PC-3 (cell line): Measurements from ENCODE around the gene KYAT1. TPM values are rescaled to one million over a fixed set of nuclear protein-coding genes. Genes with fewer than 3 reads are reported as not detected.
"Not testable (repeated sequence)": the region's sequence is repeated elsewhere in the genome, so short reads cannot be mapped to it uniquely, and the experiment has no call there.

Experiments used
- ATAC-seq: fragments of 200-7000 bp; cut with Tn5 transposase; 2 replicates; pipeline ENCODE4 v1.9.1; 2020; ENCODE audit warnings: mild to moderate bottlenecking, moderate library complexity
- BruUV-seq: library from RNA; stranded (reverse); fragments of 400-500 nt; replicated peaks from 2 replicates; lab custom pipeline; 2021; lab: Mats Ljungman, UMichigan
- CTCF ChIA-PET: fragments of 300-600 bp; sonication (Branson Sonifier 250); formaldehyde crosslinking; loops from one replicate; lab custom pipeline; 2022; ENCODE audit warnings: antibody characterized with exemption; lab: Charles Lee
- POLR2A ChIA-PET: fragments of 300-600 bp; sonication (Branson Sonifier 250); formaldehyde crosslinking; loops from one replicate; lab custom pipeline; 2022; ENCODE audit warnings: antibody characterized with exemption; ENCODE audit not compliant: unreplicated experiment; lab: Charles Lee
- DNase-seq: peaks from one replicate; pipeline ENCODE4 v3.0.0-alpha.2; 2015
- H2AFZ ChIP-seq: fragments of 300-600 bp; sonication (generic); 2 replicates; pipeline ENCODE4 v1.6.0; 2016; ENCODE audit warnings: antibody characterized with exemption, low read length
- H3F3A ChIP-seq: fragments of 300-600 bp; sonication (generic); one replicate; pipeline ENCODE4 v1.6.0; 2017; ENCODE audit warnings: antibody characterized with exemption, low read length, control low read depth, mild to moderate bottlenecking; ENCODE audit not compliant: unreplicated experiment
- H3K27ac ChIP-seq: fragments of 300-600 bp; sonication (generic); 2 replicates; pipeline ENCODE4 v1.5.1; 2016; ENCODE audit warnings: mild to moderate bottlenecking, low read length
- H3K27me3 ChIP-seq: fragments of 300-600 bp; sonication (generic); 2 replicates; pipeline ENCODE4 v1.6.1; 2016; ENCODE audit warnings: low read length, mixed read lengths
- H3K36me3 ChIP-seq: fragments of 300-600 bp; sonication (generic); 2 replicates; pipeline ENCODE4 v1.6.1; 2016; ENCODE audit warnings: low read depth, mixed run types, low read length, mixed read lengths
- H3K4me1 ChIP-seq: fragments of 300-600 bp; sonication (generic); 2 replicates; pipeline ENCODE4 v1.5.1; 2016; ENCODE audit warnings: low read length; ENCODE audit not compliant: insufficient read depth
- H3K4me2 ChIP-seq: fragments of 300-600 bp; sonication (generic); 2 replicates; pipeline ENCODE4 v1.6.0; 2016; ENCODE audit warnings: low read length
- H3K4me3 ChIP-seq: fragments of 300-600 bp; sonication (generic); 2 replicates; pipeline ENCODE4 v1.5.1; 2016; ENCODE audit warnings: mild to moderate bottlenecking, low read length, mixed read lengths
- H3K79me2 ChIP-seq: fragments of 300-600 bp; sonication (generic); 2 replicates; pipeline ENCODE4 v1.6.1; 2017; ENCODE audit warnings: low read length, mixed read lengths
- H3K9ac ChIP-seq: fragments of 300-600 bp; sonication (generic); 2 replicates; pipeline ENCODE4 v1.6.0; 2016; ENCODE audit warnings: mild to moderate bottlenecking, low read length
- H3K9me2 ChIP-seq: fragments of 300-600 bp; sonication (generic); replicated peaks from 2 replicates; pipeline ENCODE4 v1.6.1; 2016; ENCODE audit warnings: mixed run types, low read length, mixed read lengths
- H3K9me3 ChIP-seq: fragments of 300-600 bp; sonication (generic); 2 replicates; pipeline ENCODE4 v1.6.1; 2016; ENCODE audit warnings: low read length, mixed read lengths
- H4K20me1 ChIP-seq: fragments of 300-600 bp; sonication (generic); 2 replicates; pipeline ENCODE4 v1.6.1; 2016; ENCODE audit warnings: low read length, mixed read lengths
- CTCF ChIP-seq: fragments of 300-600 bp; sonication (generic); conservative IDR thresholded peaks from 2 replicates; pipeline ENCODE4 v1.5.1; 2017; ENCODE audit warnings: antibody characterized with exemption, low read depth, mild to moderate bottlenecking, low read length
- EZH2 ChIP-seq: fragments of 300-600 bp; sonication (generic); IDR thresholded peaks from one replicate; pipeline ENCODE4 v1.6.1; 2017; ENCODE audit warnings: antibody characterized with exemption, mild to moderate bottlenecking, low read length; ENCODE audit not compliant: unreplicated experiment
- EZH2phosphoT487 ChIP-seq: fragments of 300-600 bp; sonication (generic); IDR thresholded peaks from 2 replicates; pipeline ENCODE4 v1.6.1; 2018; ENCODE audit warnings: mild to moderate bottlenecking, antibody characterized with exemption, low read length, borderline replicate concordance
- intact Hi-C: fragments of 100-400 bp; cut with micrococcal nuclease; formaldehyde crosslinking; loops from 2 replicates; pipeline ENCODE4 v1.9.0; 2023
- total RNA-seq: library from RNA; depleted of rRNA; stranded (reverse); fragments of >200 nt; gene quantifications from 2 replicates; pipeline ENCODE4 v1.2.3, GENCODE V29; 2014

The KYAT1 gene
- total RNA-seq, 1 experiment from 2014 or later = 7.4 TPM

DNA sequence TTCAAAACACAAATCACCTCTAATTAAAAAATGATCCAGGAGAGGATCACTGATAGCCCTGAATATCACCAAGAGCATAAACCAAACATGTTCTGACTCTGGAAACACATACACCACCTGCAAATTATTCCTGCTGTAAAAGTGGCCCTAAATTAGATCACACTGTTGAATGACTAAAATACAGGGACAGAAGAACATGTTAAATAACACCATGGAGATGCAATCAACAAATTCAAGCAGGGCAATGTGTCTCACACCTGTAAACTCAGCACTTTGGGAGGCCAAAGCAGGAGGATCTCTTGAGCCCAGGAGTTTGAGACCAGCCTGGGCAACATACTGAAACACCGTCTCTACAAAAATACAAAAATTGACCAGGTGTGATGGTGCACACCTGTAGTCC, 33.9 kb downstream of the KYAT1 start:
- no peak for DNase-seq
- intact Hi-C loops = no loop called here
- BruUV-seq = no TSS peak

DNA sequence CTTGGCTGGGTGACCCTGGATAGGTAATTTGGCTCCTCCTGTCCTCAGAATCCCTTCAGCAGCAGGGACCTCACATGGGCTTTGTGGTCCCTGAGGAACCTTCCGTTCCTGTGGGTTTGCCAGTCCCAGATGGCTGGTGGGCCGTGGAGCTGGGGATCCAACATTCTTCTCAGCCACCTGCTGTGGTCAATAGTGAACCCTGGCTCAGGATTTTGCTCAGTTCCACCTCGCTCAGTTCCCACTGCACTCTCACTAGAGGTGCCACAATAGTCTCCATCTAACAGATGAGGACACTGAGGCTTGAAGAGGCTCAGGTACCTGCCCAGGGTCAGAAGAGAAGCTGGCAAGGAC, 35.1 kb downstream of the KYAT1 start:
- H3K79me2 ChIP-seq = no peaks in the 10 kb centered on the region
- TF ChIP-seq EZH2phosphoT487 (no peak), EZH2 (no peak), CTCF (no peak)
- H3K4me1 ChIP-seq = no peaks in the 10 kb centered on the region
- BruUV-seq = no TSS peak
- H3K27ac ChIP-seq = no peak overlapping the region
- H2AFZ ChIP-seq = no peak overlapping the region
- H3F3A ChIP-seq = no peaks in the 10 kb centered on the region
- no peak overlapping the region for H3K9ac ChIP-seq
- no peaks in the 10 kb centered on the region for H3K27me3 ChIP-seq
- ChIA-PET CTCF (no interaction called here), POLR2A (no interaction called here)
- H3K9me3 ChIP-seq = no peaks in the 10 kb centered on the region
- intact Hi-C loops = no loop called here
- no peak for ATAC-seq
- H4K20me1 ChIP-seq = no peaks in the 10 kb centered on the region
- no peaks in the 10 kb centered on the region for H3K36me3 ChIP-seq
- no peaks in the 10 kb centered on the region for H3K9me2 ChIP-seq
- no peak overlapping the region for H3K4me2 ChIP-seq
- no peak overlapping the region for H3K4me3 ChIP-seq
- no peak for DNase-seq

More for the DNA sequence above, 33.9 kb downstream of the KYAT1 start:
- no peak for TF ChIP-seq EZH2
- no peak for TF ChIP-seq CTCF
- TF ChIP-seq EZH2phosphoT487 = no peak
- H3K27me3 ChIP-seq = no peaks in the 10 kb centered on the region
- H3K9ac ChIP-seq = no peak overlapping the region
- POLR2A ChIA-PET = no interaction called here
- CTCF ChIA-PET = no interaction called here
- no peak overlapping the region for H3K4me2 ChIP-seq
- no peaks in the 10 kb centered on the region for H3F3A ChIP-seq
- H3K27ac ChIP-seq = no peak overlapping the region
- no peak overlapping the region for H2AFZ ChIP-seq
- H4K20me1 ChIP-seq = no peaks in the 10 kb centered on the region
- H3K4me3 ChIP-seq = no peak overlapping the region
- H3K9me3 ChIP-seq = no peaks in the 10 kb centered on the region
- H3K9me2 ChIP-seq = no peaks in the 10 kb centered on the region
- peaks cover under 1% of the 10 kb centered on the region; the same call in 1 of the 2 replicates for H3K4me1 ChIP-seq
- no peaks in the 10 kb centered on the region for H3K79me2 ChIP-seq
- ATAC-seq = no peak
- no peaks in the 10 kb centered on the region for H3K36me3 ChIP-seq

GRCh38 chr9:128845186-128845931, 36.4 kb downstream of the KYAT1 start:
- DNase-seq (no peak), ATAC-seq (no peak)
- H3K9me2 ChIP-seq = no peaks in the 10 kb centered on the region
- H3K9ac ChIP-seq = no peak overlapping the region
- H3K4me1 ChIP-seq = no peaks in the 10 kb centered on the region
- no TSS peak for BruUV-seq
- no peaks in the 10 kb centered on the region for H3K27me3 ChIP-seq
- TF ChIP-seq EZH2 (no peak), CTCF (no peak)
- H3K4me2 ChIP-seq = no peak overlapping the region
- intact Hi-C loops = no loop called here
- H3K4me3 ChIP-seq = no peak overlapping the region
- no peaks in the 10 kb centered on the region for H3K36me3 ChIP-seq
- ChIA-PET POLR2A (no interaction called here), CTCF (interaction anchor here (0.5 kb wide), 1 partner anchor 10 kb away, joined by 3 read pairs; no protein-coding TSS in a partner anchor)
- H4K20me1 ChIP-seq = no peaks in the 10 kb centered on the region
- H2AFZ ChIP-seq = no peak overlapping the region
- 0 out of 2 replicates have a peak overlapping the region, but pooled peaks have one; percentile 3 for H3K27ac ChIP-seq
- no peaks in the 10 kb centered on the region for H3F3A ChIP-seq
- H3K9me3 ChIP-seq = no peaks in the 10 kb centered on the region
- H3K79me2 ChIP-seq = no peaks in the 10 kb centered on the region

GRCh38 chr9:128843171-128843570, 38.6 kb downstream of the KYAT1 start:
- H3K4me2 ChIP-seq, intact Hi-C loops, H3K9ac ChIP-seq, CTCF ChIA-PET, H3F3A ChIP-seq, POLR2A ChIA-PET, H2AFZ ChIP-seq, H3K4me1 ChIP-seq, H3K9me2 ChIP-seq, H3K4me3 ChIP-seq, BruUV-seq, H4K20me1 ChIP-seq, DNase-seq, H3K36me3 ChIP-seq, H3K79me2 ChIP-seq, H3K9me3 ChIP-seq, H3K27me3 ChIP-seq, H3K27ac ChIP-seq, ATAC-seq: not testable (repeated sequence)
